Natural killer cell treated with Interleukin-12 subunit alpha and Interleukin-12 subunit beta and Interleukin-15 and Interleukin-18, amount 100 ng/mL, for 72 hours (primary cell): ENCODE results near the gene RCBTB2. TPM values are rescaled to one million over a fixed set of nuclear protein-coding genes. Genes with fewer than 3 reads are reported as not detected.

ENCODE experiments used
- ATAC-seq, 2 donors: fragments of 150-1000 bp; cut with Tn5 transposase in 1 of 2; sonication (Bioruptor Pico), chemical (Tn5 transposase) in 1 of 2; 2 replicates each; pipeline ENCODE4 v1.10.0; 2021
- DNase-seq: peaks from one replicate; pipeline ENCODE4 v3.0.0; 2022; ENCODE audit warnings: low spot score
- H3K27ac Mint-ChIP-seq, 2 donors: 1 replicate in 1 of 2; 2 replicates in 1 of 2; pipeline ENCODE4 v1.8.0; 2022; ENCODE audit warnings: mixed read lengths in 2 of 2, mild to moderate bottlenecking in 1 of 2, moderate library complexity in 1 of 2
- H3K27me3 Mint-ChIP-seq, 2 donors: 1 replicate in 1 of 2; 2 replicates in 1 of 2; pipeline ENCODE4 v1.8.0; 2022; ENCODE audit warnings: mixed read lengths in 2 of 2
- H3K36me3 Mint-ChIP-seq: one replicate; pipeline ENCODE4 v1.8.0; 2022; ENCODE audit warnings: mixed read lengths
- H3K4me1 Mint-ChIP-seq, 2 donors: 1 replicate in 1 of 2; 2 replicates in 1 of 2; pipeline ENCODE4 v1.8.0; 2022; ENCODE audit warnings: low read depth in 2 of 2, mixed read lengths in 2 of 2, mild to moderate bottlenecking in 1 of 2
- H3K4me3 Mint-ChIP-seq: one replicate; pipeline ENCODE4 v1.8.0; 2022; ENCODE audit warnings: mixed read lengths
- H3K9me3 Mint-ChIP-seq: 2 replicates; pipeline ENCODE4 v1.8.0; 2022; ENCODE audit warnings: mixed read lengths
- total RNA-seq, 2 donors: library from RNA; stranded (reverse); gene quantifications; one replicate each; pipeline ENCODE4 v1.2.3, GENCODE V29; 2022

Gene RCBTB2
- total RNA-seq, 2 donors from 2014 or later, result 29.8 to 31.2 TPM

DNA sequence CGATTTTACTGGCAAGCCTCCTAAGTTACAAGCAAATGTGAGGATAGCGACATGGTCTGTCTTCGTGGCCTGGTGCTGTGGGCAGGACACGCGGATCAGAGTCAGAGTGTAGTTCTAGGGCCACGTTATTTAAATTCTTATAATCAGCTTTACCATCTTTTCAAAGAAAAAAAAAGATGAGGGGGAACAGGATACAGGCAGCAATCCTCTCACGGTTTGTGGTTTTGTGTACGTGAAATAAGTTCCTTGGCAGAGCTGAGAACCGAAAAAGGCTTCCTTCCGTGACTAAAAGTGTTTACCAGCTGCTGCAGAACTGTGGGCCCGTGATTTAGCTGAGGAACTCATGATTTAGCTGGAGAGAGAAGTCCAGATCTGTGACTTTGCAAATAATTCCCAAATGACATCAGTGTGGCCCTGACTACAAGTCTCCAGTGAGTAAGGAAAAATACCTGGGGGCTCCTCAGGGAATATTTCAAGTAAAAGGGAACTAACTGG lies 27.2 kb downstream of the RCBTB2 start:
- peaks cover 66 to 77% of the 10 kb centered on the region in 2 donors for H3K4me1 Mint-ChIP-seq
- no peaks in the 10 kb centered on the region for H3K9me3 Mint-ChIP-seq
- peak overlapping the region; percentile 88 for H3K4me3 Mint-ChIP-seq
- DNase-seq (peak; percentile 76), ATAC-seq (peak; percentile 74 to 76)
- peak overlapping the region; percentile 100 for H3K27ac Mint-ChIP-seq
- no peaks in the 10 kb centered on the region for H3K27me3 Mint-ChIP-seq
- peaks cover 21% of the 10 kb centered on the region for H3K36me3 Mint-ChIP-seq

DNA sequence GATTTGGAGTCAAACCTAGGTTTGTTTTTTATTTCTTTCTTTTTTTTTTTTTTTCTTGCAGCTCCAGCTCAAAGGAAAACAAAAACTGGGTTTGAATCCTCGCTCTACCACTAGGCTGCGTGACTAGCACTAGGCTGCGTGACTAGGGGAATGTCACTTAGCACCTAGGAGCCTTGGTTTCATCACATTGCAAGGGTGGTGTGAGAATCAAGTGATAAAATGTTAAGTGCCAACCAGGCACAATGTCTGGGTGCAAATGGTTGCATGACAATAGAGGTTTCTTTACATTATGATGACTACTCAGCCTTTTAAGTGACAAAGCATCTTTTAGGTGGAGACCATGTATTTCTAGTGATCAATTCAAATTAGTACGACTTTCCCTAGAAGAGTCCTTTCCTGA lies 27.9 kb downstream of the RCBTB2 start:
- peaks cover 64 to 73% of the 10 kb centered on the region in 2 donors for H3K4me1 Mint-ChIP-seq
- peak overlapping the region; percentile 88 for H3K4me3 Mint-ChIP-seq
- DNase-seq (peak; percentile 85), ATAC-seq (peak; percentile 83 to 89)
- peak overlapping the region; percentile 100 for H3K27ac Mint-ChIP-seq
- no peaks in the 10 kb centered on the region for H3K9me3 Mint-ChIP-seq
- no peaks in the 10 kb centered on the region for H3K27me3 Mint-ChIP-seq
- peaks cover 17% of the 10 kb centered on the region for H3K36me3 Mint-ChIP-seq

DNA sequence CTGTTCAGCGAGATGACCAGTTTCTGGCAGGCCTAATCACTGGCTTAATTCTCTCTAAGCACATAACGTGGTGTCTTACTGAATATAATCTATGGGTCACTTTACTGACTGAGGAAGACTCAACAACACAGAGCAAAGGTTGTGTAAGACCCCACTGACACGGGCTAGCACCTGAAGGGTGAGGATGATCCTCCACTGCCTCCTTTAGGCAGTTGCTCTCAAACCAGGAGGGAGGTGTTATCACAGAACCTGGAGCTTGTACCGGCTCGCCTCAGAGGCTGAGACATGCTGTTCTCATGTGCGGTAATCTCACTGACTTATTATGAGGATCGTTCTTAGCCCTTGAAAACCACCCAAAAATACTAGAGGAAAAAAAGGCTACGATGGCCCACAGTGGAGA lies 28.3 kb downstream of the RCBTB2 start:
- peak; percentile 60 to 72 for ATAC-seq
- H3K4me1 Mint-ChIP-seq, result peaks cover 61 to 71% of the 10 kb centered on the region in 2 donors
- H3K4me3 Mint-ChIP-seq, result peak overlapping the region; percentile 88
- peak overlapping the region; percentile 100 for H3K27ac Mint-ChIP-seq
- DNase-seq, result no peak
- H3K9me3 Mint-ChIP-seq, result no peaks in the 10 kb centered on the region
- no peaks in the 10 kb centered on the region for H3K27me3 Mint-ChIP-seq
- H3K36me3 Mint-ChIP-seq, result peaks cover 17% of the 10 kb centered on the region

DNA sequence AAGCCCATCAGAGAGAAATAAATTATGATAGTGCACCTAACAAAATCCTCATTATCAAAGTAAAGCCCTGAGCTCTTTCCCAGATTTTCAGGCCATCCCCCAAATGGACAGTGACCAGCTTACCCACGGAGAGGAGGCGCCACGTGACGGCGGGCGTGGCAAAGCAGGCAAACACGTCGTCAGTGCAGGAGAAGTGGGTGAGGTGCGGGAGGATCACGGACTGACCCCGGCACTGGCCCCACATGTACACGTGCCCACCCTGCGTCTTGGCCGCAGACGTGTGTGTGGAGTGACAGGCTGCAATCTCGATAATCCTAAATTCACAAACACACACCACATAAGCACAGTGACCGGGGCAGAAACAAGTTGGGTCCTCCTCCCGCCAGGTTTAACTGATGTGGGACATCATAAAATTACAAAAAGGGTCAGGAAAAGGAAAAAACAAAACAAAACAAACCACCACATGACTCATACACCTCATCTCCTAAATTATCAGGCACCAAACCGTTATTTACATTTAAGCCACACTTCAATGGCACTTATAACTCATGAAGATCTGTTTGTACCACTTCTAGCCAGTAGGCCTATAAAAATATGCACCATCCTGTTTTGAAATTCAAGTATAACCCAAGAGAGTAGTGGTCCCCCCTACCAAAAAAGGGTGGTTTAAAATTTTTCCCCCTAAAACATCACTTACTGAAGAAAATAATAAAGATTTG lies 30.1 kb downstream of the RCBTB2 start:
- peak overlapping the region; percentile 88 for H3K4me3 Mint-ChIP-seq
- peaks cover 29% of the 10 kb centered on the region for H3K36me3 Mint-ChIP-seq
- H3K4me1 Mint-ChIP-seq, result peaks cover 72 to 83% of the 10 kb centered on the region in 2 donors
- H3K27me3 Mint-ChIP-seq, result no peaks in the 10 kb centered on the region
- ATAC-seq (no peak), DNase-seq (no peak)
- peak overlapping the region; percentile 100 for H3K27ac Mint-ChIP-seq
- H3K9me3 Mint-ChIP-seq, result no peaks in the 10 kb centered on the region

DNA sequence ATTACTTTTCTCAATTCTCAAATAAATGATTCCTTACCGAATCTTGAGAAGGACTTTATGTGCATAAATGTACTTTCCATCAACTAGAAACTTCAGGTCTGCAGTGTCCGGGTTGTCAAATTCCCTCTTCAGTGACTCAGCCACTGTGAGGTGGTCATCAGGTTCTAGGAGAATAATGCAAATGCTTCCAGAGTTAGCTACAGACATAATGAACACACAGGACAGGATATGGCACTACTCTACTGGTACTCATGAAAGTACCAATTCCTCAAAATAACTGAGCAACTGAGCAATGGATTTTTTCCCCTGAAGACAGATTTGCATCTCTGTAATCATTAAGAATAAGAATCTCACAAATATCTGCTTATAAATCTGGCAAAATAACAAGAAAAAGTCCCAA lies 31.2 kb downstream of the RCBTB2 start:
- Mint-ChIP-seq H3K4me1 (peaks cover 71 to 82% of the 10 kb centered on the region in 2 donors), H3K36me3 (peaks cover 23% of the 10 kb centered on the region), H3K4me3 (peak overlapping the region; percentile 84), H3K27ac (peak overlapping the region; percentile 91 to 100), H3K9me3 (no peaks in the 10 kb centered on the region), H3K27me3 (no peaks in the 10 kb centered on the region)
- DNase-seq (no peak), ATAC-seq (no peak)

DNA sequence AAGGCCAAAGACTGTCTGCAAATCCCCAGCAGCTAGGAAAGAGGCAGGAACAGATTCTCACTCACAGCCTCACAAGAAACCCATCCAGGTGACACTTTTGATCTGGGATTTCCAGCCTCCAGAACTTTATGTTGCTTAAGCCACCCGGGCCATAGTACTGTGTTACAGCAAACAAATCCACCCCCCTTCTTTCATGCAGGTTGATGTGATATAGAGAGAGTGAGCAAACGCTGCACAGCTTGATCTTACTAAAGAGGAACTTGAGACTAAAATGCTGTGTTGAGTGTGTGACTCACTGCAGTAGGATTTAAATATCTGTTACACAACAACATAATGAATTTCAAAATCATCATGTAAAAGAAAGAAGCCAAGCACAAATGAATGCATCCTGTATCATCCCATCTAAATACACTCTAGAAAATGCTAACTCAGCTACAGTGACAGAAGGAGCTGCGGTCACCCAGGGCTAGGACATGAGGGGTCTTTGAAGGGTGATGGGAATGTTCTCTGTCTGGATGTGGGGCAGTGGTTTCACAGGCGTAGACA lies 32.2 kb downstream of the RCBTB2 start:
- no peaks in the 10 kb centered on the region for H3K9me3 Mint-ChIP-seq
- DNase-seq (no peak), ATAC-seq (peak; percentile 70 to 72)
- peak overlapping the region; percentile 84 for H3K4me3 Mint-ChIP-seq
- H3K27ac Mint-ChIP-seq, result peak overlapping the region; percentile 91 to 100
- H3K4me1 Mint-ChIP-seq, result peaks cover 68 to 82% of the 10 kb centered on the region in 2 donors
- no peaks in the 10 kb centered on the region for H3K27me3 Mint-ChIP-seq
- H3K36me3 Mint-ChIP-seq, result peaks cover 23% of the 10 kb centered on the region

DNA sequence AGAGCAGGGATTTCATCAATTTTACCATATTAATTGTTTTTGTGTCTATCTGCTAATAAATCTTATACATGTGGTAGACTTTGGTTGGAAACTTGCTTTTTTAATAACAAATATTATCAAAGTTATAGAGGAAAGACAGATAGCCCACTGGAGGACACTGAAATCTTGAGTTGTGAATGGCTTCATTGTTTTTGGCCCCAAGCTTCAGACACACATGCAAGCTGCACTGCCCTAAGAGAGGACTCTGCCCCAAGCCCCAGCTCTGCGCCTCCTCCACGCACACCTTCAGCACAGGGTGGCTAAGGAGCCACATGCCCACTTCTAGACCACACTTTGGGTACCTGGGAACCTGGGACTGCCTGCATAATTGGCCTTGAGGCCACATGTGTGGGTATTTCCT lies 35.2 kb downstream of the RCBTB2 start:
- DNase-seq (no peak), ATAC-seq (no peak)
- H3K27ac Mint-ChIP-seq, result peak overlapping the region in 1 of 2 donors; percentile 57
- H3K4me3 Mint-ChIP-seq, result no peak overlapping the region
- H3K36me3 Mint-ChIP-seq, result peaks cover 16% of the 10 kb centered on the region
- peaks cover 42 to 55% of the 10 kb centered on the region in 2 donors for H3K4me1 Mint-ChIP-seq
- no peaks in the 10 kb centered on the region for H3K9me3 Mint-ChIP-seq
- no peaks in the 10 kb centered on the region for H3K27me3 Mint-ChIP-seq

DNA sequence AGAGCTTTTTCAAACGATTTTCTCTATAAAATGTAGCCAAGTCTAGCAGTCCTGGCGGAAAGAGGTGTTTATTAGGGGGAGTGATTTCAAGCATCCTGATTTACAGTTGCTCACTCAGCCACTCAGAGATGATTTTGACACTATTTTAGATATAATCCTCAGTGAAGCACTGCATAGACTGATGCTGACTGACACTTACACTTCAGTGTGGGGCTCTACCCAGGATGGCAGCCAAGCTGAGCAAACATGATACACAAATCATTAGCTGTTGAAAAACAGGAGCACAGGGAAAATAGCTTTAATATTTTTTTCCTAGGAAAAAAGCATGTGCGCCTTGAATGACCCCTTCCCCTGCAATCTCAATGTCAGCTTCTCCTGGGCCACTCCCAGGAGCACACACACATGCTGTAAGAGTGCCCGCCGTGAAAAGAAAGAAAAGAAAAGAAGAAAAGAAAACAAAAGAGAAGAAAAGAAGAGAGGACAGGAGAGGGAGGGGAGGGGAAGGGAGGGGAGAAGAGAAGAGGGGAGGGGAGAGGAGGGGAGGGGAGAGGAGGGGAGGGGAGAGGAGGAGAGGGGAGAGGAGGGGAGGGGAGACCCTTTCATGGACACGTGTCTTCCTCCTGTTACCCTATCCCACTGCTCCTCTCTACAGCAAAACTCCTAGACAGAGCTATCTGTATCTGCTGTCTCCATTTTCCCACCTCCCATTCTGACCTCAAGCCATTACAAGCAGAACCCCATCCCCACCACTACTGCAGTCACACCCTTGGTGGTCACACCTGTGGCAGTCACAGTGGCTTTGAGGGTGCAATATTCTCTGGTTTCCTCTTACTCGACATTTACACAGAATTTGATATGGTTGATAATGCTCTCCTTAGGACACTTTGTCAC lies 36.4 kb downstream of the RCBTB2 start:
- Mint-ChIP-seq H3K4me3 (peak overlapping the region; percentile 63), H3K4me1 (peaks cover 37 to 47% of the 10 kb centered on the region in 2 donors), H3K27me3 (no peaks in the 10 kb centered on the region), H3K36me3 (peaks cover 14% of the 10 kb centered on the region), H3K27ac (peak overlapping the region; percentile 57 to 81), H3K9me3 (no peaks in the 10 kb centered on the region)
- peak; percentile 68 for DNase-seq
- peak; percentile 52 to 56 for ATAC-seq

DNA sequence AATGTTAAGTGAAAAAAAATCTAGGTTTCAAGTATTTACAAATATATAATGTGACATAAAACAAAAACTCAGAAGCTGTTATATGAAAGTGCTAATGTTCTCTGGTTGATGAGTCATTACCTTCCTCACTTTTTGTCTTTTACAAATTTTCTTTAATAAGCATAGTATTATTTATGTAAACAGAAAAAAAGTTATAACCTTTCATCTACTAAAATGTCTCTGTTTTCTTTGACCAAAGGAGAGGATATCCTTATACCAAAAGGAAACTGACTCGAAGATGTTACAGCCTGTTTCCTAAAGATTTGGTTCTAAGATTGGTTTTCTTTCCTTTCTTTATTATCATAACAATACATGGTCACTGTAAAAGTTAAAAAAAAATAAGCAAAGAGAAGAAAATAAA lies 38.0 kb downstream of the RCBTB2 start:
- peaks cover 12% of the 10 kb centered on the region for H3K36me3 Mint-ChIP-seq
- H3K4me3 Mint-ChIP-seq, result no peak overlapping the region
- H3K9me3 Mint-ChIP-seq, result no peaks in the 10 kb centered on the region
- peaks cover 37 to 39% of the 10 kb centered on the region in 2 donors for H3K4me1 Mint-ChIP-seq
- no peaks in the 10 kb centered on the region for H3K27me3 Mint-ChIP-seq
- no peak overlapping the region for H3K27ac Mint-ChIP-seq
- DNase-seq (no peak), ATAC-seq (no peak)

DNA sequence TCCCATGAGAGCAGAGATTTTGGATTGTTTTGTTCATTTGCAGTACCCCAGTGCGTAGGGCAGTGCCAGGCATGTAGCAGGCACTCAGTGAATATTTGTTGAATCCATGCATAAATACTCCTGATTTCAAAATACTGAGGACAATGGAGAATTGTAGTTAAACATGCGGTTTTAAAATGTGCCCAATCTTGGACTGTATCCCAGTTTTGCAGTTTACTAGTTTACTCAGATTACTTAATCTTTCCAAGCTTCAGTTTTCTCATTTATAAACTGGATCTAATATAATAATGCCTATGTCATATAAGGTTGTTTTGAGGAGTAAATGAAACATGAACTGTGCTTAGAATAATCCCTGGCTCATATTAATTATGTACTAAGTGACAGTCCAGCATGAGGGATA lies 39.0 kb downstream of the RCBTB2 start:
- Mint-ChIP-seq H3K36me3 (peaks cover 8% of the 10 kb centered on the region), H3K27ac (no peak overlapping the region), H3K27me3 (no peaks in the 10 kb centered on the region), H3K9me3 (no peaks in the 10 kb centered on the region), H3K4me3 (no peak overlapping the region), H3K4me1 (peaks cover 36 to 37% of the 10 kb centered on the region in 2 donors)
- DNase-seq, result no peak
- ATAC-seq, result no peak

DNA sequence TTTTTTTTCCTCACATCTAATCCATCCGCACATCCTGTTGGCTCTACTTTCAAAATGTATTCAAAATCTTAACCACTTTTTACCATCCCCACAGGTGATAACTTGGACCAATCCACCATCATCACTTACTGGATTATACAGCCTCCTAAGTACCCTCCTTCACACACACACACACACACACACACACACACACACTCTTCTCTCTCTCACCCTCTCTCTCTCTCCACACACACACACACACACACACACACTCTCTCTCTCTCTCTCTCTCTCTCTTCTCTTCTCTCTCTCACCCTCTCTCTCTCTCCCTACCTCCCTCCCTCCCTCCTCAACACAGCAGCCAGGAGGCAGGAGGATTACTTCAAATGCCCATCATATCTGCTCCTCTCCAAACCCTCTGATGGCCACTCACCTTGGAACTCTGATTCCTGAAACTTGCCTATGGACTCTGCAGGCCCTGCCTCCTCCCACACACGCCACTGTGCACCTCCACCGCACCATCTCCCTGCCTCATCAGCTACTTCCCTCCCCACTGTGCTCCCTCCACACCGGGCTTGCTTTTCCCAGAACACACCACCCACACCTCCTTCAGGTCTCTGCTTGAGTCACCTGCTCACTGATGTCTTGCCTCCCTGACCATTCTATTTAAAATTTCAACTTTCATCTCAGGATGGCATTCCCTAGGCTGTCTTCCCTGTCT lies 39.7 kb downstream of the RCBTB2 start:
- Mint-ChIP-seq H3K27ac (no peak overlapping the region), H3K36me3 (peaks cover 6% of the 10 kb centered on the region), H3K4me3 (no peak overlapping the region), H3K4me1 (peaks cover 35 to 36% of the 10 kb centered on the region in 2 donors), H3K27me3 (no peaks in the 10 kb centered on the region), H3K9me3 (no peaks in the 10 kb centered on the region)
- DNase-seq (no peak), ATAC-seq (peak; percentile 0 to 11)

DNA sequence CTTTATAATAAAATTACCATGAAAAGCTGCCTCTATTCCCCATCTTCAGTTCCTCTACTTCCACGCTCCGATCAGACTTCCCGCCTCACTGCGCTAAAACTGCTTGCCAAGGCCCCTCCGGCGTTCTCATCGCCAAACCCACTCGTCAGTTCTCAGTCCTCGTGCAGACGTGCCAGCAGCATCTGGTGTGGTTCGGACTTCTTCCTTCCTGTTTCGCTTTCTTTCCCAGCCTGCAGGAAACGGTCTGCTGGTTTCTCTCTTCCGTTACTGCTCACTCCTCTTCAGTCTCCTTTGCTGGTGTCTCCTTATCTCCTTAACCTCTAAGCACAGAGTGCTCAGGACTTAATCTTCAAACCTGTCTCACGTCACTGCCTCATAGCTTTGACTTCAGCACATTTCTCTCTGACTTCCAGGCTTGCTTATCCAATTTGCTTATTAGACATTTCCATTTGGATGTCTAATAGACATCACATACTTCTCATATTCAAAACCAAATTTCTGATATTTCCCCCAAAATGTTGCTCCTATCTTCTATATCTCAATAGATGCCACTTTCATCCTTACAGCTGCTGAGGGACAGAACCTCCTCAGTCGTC lies 40.3 kb downstream of the RCBTB2 start:
- DNase-seq, result peak; percentile 88
- Mint-ChIP-seq H3K36me3 (peaks cover 10% of the 10 kb centered on the region), H3K27ac (no peak overlapping the region), H3K4me1 (peaks cover 38 to 40% of the 10 kb centered on the region in 2 donors), H3K4me3 (no peak overlapping the region), H3K27me3 (no peaks in the 10 kb centered on the region), H3K9me3 (no peaks in the 10 kb centered on the region)
- peak; percentile 88 to 90 for ATAC-seq

DNA sequence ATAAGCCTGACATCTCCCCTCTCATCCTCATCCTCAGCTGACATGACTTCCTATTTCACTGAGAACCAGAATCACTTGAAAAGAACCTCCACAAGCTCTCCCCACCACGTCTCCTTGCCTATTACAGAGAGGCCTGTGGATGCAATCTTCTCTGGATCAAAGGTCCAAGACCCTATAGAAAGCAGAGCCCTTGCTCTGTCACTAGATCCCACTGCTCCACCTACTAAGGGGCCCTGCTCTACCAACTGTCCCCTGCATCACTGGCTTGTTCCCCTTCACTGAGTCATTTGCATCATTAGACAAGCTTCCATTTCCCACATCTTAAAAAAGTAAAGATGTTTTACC lies 40.8 kb downstream of the RCBTB2 start:
- peak; percentile 64 to 67 for ATAC-seq
- H3K36me3 Mint-ChIP-seq, result peaks cover 15% of the 10 kb centered on the region
- DNase-seq, result no peak
- no peaks in the 10 kb centered on the region for H3K9me3 Mint-ChIP-seq
- peaks cover 37 to 40% of the 10 kb centered on the region in 2 donors for H3K4me1 Mint-ChIP-seq
- H3K27me3 Mint-ChIP-seq, result no peaks in the 10 kb centered on the region
- no peak overlapping the region for H3K4me3 Mint-ChIP-seq
- H3K27ac Mint-ChIP-seq, result no peak overlapping the region
